A549 treated with Mapracorat at 1 μM for 4 hours (cell line): ENCODE measurements around the gene EID1. TPM values are rescaled to one million over a fixed set of nuclear protein-coding genes. Genes with fewer than 3 reads are reported as not detected.

ENCODE experiments used
- total RNA-seq: library from RNA; stranded (reverse); fragments of 200-300 nt; extraction: Qiagen RNA extraction; gene quantifications from 5 replicates; pipeline ENCODE4 v1.2.3, GENCODE V29; 2022

The EID1 gene
- 101 to 118 TPM (median 107 TPM) in 5 replicates for total RNA-seq

GRCh38 chr15:48877630-48878595, at the start of gene EID1:
TSS of gene EID1 (plus strand) at chr15:48878134. CDS start at chr15:48878177, 43 bp downstream.

Other genes starting within 250 kb of the EID1 start
- gene FBN1, start 232.4 kb upstream of the EID1 start, total RNA-seq, result 5.0 to 9.3 TPM (median 7.4 TPM) in 5 replicates
- 3.2 to 4.7 TPM (median 3.4 TPM) in 5 replicates for gene CEP152, start 67.1 kb upstream of the EID1 start, total RNA-seq
- 0.74 to 1.4 TPM (median 1.1 TPM) in 5 replicates for gene SHC4, start 85.8 kb downstream of the EID1 start, total RNA-seq
- 5.2 to 9.4 TPM (median 7.4 TPM) in 5 replicates for gene SECISBP2L, start 168.3 kb downstream of the EID1 start, total RNA-seq